ENCODE measurements around the gene ADAM12.

GRCh38 chr10:126242397-126243260 lies 145.6 kb downstream of the ADAM12 start:
- no peak for TF ChIP-seq PATZ1 (tag by site-specific recombination; IDR thresholded peaks at IDR 0.05)
- TF ChIP-seq ZNF362 (tag by site-specific recombination; IDR thresholded peaks at IDR 0.05) = no peak
- TF ChIP-seq ZBTB20 (tag by site-specific recombination; IDR thresholded peaks at IDR 0.05) = no peak
- no peak for TF ChIP-seq SP2 (tag by site-specific recombination; IDR thresholded peaks at IDR 0.05)
- TF ChIP-seq KLF16 (tag by site-specific recombination; IDR thresholded peaks at IDR 0.05) = no peak
- TF ChIP-seq HOXC10 (CRISPR knock-in tag; IDR thresholded peaks at IDR 0.05) = no peak
- TF ChIP-seq TCF7L2 (IDR thresholded peaks at IDR 0.05; ENCODE audit: borderline replicate concordance, low read depth, low read length) = no peak
- TF ChIP-seq CTCF (tag by site-specific recombination; IDR thresholded peaks at IDR 0.05) = no peak
- peak; percentile 90 for TF ChIP-seq ZNF629 (tag by site-specific recombination; IDR thresholded peaks at IDR 0.05)
